Measurements from ENCODE around the gene HMGCLL1.

Gene HMGCLL1

DNA sequence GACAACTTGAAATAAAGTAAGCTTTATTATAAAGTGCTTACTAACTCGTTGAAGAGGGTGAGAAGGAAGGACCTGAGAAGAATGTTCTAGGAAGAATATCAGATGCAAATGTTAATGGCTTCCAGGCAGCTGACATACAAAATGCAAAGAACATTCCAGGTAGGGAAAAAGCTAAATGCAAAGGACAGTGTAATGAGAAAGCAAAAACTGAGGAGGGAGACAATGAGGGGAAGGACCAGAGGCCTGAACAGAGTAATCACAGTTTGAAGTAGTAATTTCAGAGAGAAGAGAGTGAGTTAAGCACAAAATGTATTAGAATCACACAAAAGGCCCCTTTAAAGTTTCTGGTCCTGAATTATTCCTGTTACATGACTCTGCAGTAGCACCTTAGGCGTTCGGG, 81.3 kb downstream of the HMGCLL1 start:
- POLR2A ChIA-PET: no interaction called here
- TF ChIP-seq CTCF (IDR thresholded peaks at IDR 0.05; ENCODE audit: insufficient read depth, low read length, missing control alignments): no peak
- no peak overlapping the region for H3K4me3 ChIP-seq (ENCODE audit: low read depth, low read length)
- CTCF ChIA-PET: no interaction called here
- no peak for DNase-seq (ENCODE audit: low read depth, low spot score)

DNA sequence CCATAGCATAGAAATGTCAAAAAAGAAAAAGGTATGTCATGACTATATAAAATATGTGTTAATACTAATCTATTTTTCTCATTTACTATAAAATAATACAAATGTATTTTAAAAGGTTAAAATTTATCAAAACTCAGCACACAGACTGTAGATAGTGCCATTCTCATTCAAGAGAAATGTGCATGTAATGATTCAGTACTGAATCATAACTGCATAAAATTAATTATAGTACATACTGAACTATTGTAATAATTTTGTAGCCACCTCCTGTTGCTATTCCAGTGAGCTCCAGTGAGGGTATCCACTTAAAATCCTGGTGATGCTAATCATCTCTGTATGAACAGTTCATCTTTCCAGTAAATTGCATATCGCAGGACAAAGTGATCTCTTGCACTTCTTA, 82.8 kb downstream of the HMGCLL1 start:
- POLR2A ChIA-PET: no interaction called here
- H3K4me3 ChIP-seq (ENCODE audit: low read depth, low read length): no peak overlapping the region
- TF ChIP-seq CTCF (IDR thresholded peaks at IDR 0.05; ENCODE audit: insufficient read depth, low read length, missing control alignments): no peak
- CTCF ChIA-PET: no interaction called here
- no peak for DNase-seq (ENCODE audit: low read depth, low spot score)

DNA sequence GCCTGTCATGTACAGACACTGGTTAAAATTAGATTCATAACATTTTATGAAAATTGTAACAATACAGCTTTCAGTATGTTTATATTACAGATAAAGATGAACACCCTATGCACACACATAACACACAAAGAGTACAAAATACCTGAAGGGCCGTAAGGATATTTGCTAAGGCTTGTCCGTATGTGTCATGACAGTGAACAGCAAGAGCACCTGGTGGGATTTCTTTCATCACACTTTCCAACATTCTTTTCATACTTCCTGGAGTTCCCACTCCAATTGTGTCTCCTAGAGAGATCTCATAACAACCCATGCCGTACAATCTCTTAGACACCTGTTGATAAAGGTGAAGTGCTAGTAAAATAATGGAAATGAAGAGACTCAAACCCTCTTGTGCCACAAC, 83.7 kb downstream of the HMGCLL1 start:
- H3K4me3 ChIP-seq (ENCODE audit: low read depth, low read length): no peak overlapping the region
- POLR2A ChIA-PET: no interaction called here
- TF ChIP-seq CTCF (IDR thresholded peaks at IDR 0.05; ENCODE audit: insufficient read depth, low read length, missing control alignments): no peak
- CTCF ChIA-PET: no interaction called here
- no peak for DNase-seq (ENCODE audit: low read depth, low spot score)

DNA sequence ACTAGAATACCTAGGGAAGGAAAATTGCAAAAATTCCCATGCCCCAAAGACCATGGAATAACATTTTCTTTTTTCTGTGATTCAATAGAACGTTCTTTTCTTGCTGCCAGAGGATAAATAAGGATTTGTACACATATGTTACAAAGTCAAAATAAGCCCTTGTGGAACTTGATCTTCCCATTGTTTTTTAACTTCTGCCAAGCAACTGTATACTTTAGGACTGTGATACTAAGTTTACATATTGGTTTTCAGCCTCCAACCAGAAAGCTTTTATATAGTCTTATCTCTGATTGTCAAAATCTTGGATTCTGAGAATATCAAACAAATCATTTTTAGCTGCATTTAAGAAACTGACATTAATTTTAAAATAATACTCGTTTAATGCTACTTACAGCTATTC, 84.6 kb downstream of the HMGCLL1 start:
- H3K4me3 ChIP-seq (ENCODE audit: low read depth, low read length): no peak overlapping the region
- CTCF ChIA-PET: no interaction called here
- TF ChIP-seq CTCF (IDR thresholded peaks at IDR 0.05; ENCODE audit: insufficient read depth, low read length, missing control alignments): no peak
- DNase-seq (ENCODE audit: low read depth, low spot score): no peak
- POLR2A ChIA-PET: no interaction called here

DNA sequence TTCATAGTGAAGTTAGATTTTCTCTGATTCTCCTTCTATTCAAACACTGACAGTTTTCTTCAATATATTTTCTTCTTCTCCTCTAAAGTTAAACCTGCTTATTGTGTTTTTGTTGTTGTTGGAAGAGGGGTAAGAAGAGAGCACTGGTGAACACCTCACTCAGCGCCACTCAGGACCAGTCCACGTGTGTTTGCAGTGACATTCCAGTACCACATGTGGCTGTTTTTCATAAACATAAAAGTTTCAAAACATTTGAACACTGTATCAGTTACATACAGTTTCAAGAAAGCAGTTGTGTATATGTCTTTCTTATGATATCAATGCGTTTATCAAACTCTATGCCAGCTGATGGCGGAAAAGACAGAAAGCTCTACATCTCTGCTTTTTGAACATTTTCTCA, 86.7 kb downstream of the HMGCLL1 start:
- H3K4me3 ChIP-seq (ENCODE audit: low read depth, low read length): no peak overlapping the region
- ChIA-PET CTCF (no interaction called here), POLR2A (no interaction called here)
- no peak for DNase-seq (ENCODE audit: low read depth, low spot score)
- no peak for TF ChIP-seq CTCF (IDR thresholded peaks at IDR 0.05; ENCODE audit: insufficient read depth, low read length, missing control alignments)

DNA sequence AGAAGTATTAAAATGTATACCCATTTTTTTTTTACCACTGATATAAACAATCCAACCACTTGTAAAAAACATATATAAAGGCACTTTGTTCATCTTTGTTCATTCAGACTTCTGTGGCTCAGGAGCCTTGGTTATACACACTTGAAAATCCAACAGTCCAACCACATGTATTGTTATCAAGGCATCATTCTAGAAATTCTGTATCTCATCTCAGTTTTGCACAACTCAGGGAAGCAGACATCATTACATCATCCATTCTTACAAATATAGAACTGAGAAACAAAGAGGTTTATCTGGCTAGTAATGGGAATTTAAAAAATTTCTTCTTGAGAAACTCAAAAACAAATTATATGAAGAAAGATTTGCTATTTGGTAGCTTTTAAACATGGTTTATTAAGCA, 88.1 kb downstream of the HMGCLL1 start:
- ChIA-PET POLR2A (no interaction called here), CTCF (no interaction called here)
- H3K4me3 ChIP-seq (ENCODE audit: low read depth, low read length): no peak overlapping the region
- no peak for DNase-seq (ENCODE audit: low read depth, low spot score)
- TF ChIP-seq CTCF (IDR thresholded peaks at IDR 0.05; ENCODE audit: insufficient read depth, low read length, missing control alignments): no peak

Data from AG04449 (cell line).